LNCAP (cell line): ENCODE results near the gene SDHA.

ENCODE experiments used
- CTCF ChIP-seq: fragments of 450-650 bp; IDR thresholded peaks from 2 replicates; pipeline ENCODE4 v1.5.1; 2017; ENCODE audit warnings: mild to moderate bottlenecking

Gene SDHA

GRCh38 chr5:204001-204400 lies 14.1 kb upstream of the SDHA start:
- TF ChIP-seq CTCF, result no peak

GRCh38 chr5:204462-204861 lies 13.7 kb upstream of the SDHA start:
- no peak for TF ChIP-seq CTCF

- TF ChIP-seq CTCF, result no peak
Measured at GRCh38 chr5:204966-205670, 13.0 kb upstream of the SDHA start.

- no peak for TF ChIP-seq CTCF
Measured at GRCh38 chr5:206406-206805, 11.7 kb upstream of the SDHA start.

DNA sequence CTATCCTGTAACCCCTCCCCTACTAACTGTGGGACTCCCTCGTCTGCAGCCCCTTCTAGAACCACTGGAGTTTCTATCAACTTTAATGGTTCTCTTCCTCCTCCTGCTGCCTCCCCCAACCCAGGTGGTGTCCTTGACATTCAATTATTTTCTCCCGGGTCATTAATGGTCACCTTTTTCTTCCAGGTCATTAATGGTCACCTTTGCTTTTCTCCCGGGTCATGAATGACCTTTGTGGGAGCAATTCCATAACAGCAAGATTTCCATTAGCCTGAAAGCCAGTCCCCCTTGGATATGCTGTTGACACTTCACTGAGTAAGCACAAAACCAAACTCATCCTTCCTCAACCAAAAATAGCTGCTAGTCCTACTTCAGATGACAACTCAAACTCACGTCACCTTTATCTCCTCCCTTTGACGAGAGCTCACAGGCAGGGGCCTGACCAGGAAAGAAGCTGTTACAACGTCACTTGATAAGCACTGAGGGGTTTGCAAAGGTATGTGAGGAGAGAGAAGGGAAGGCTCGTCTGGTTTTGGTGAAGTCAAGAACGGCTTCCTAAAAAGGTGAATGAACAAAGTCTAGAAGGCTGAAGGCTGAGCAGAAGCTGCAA lies 11.1 kb upstream of the SDHA start:
- no peak for TF ChIP-seq CTCF

DNA sequence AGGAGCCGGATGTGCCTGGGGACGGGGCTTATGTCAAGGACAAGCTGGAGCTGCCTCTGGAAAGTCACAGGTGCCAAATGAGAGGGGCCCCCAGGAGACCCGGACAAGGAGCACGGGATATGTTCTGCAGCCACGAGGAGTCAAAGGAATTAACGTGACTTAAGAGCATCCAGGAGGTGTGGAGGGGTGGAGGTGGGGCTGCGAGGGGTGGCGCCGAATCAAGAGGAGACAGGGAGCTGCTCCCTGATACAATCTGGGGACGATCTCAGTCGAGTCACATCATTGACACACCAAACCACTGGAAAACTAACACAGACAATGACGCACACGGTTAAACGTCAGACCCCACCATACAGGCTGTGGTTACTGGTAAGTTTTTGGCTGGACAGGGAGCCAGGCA lies 10.5 kb upstream of the SDHA start:
- TF ChIP-seq CTCF, result no peak

DNA sequence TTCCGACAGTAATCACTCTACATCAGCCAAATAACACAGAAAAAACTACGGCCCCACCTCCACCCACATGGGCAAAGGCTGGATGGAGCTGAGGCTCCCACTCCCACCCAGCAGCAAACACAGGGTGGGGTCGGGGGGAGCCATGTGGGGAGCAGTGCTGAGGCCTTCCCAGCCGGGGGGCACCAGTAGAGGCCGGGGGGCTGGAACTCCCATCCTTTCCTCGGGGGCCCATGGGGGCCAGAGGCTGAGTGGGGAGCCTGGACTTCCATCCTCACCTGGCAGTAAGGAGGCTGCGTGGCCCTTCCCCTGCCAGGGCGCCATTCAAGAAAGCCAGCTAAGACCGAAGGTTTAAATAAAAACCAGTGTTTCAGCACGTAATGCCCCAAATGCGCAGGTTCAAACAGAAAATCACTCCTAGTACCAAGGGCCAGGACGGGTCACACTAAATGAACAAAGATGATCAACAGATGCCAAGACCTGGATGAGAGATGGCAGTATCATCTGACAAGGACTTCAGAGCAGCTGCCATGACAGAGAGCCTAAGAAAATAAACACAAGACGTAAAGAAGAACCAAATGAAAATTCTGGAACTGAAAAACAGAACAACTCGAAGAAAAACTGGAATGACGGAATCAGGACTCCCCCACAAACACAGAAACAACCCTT lies 9.5 kb upstream of the SDHA start:
- no peak for TF ChIP-seq CTCF
